Neural cell (in vitro differentiated cells): ENCODE measurements around the gene FGF14. TPM values are rescaled to one million over a fixed set of nuclear protein-coding genes. Genes with fewer than 3 reads are reported as not detected.

Experiments used
- H2AFZ ChIP-seq: fragments of 200-600, 300-800 bp; sonication (generic), shearing (Covaris generic); 2 replicates; pipeline ENCODE4 v1.6.0; 2014; ENCODE audit warnings: low read depth, mild to moderate bottlenecking, antibody characterized with exemption, low read length, moderate library complexity
- H3F3A ChIP-seq: fragments of 200-600 bp; shearing (Covaris generic); 2 replicates; pipeline ENCODE4 v1.6.1; 2016; ENCODE audit warnings: mild to moderate bottlenecking, moderate library complexity, mixed read lengths, antibody characterized with exemption, low read length; ENCODE audit not compliant: insufficient read depth, poor library complexity, severe bottlenecking
- H3K27ac ChIP-seq: fragments of 200-600, 300-800 bp; sonication (generic), shearing (Covaris generic); 2 replicates; pipeline ENCODE4 v1.5.1; 2014; ENCODE audit warnings: mild to moderate bottlenecking, low read length, moderate library complexity
- H3K27me3 ChIP-seq: fragments of 300-800, 200-600 bp; sonication (generic), shearing (Covaris generic); 2 replicates; pipeline ENCODE4 v1.6.0; 2014; ENCODE audit warnings: mild to moderate bottlenecking, low read depth, low read length, moderate library complexity; ENCODE audit not compliant: insufficient read depth
- H3K36me3 ChIP-seq: fragments of 300-800, 200-600 bp; sonication (generic), shearing (Covaris generic); 2 replicates; pipeline ENCODE4 v1.5.1; 2014; ENCODE audit warnings: mild to moderate bottlenecking, antibody characterized with exemption, low read length, moderate library complexity; ENCODE audit not compliant: insufficient read depth
- H3K4me2 ChIP-seq: fragments of 300-800, 200-600 bp; sonication (generic), shearing (Covaris generic); 2 replicates; pipeline ENCODE4 v1.6.0; 2014; ENCODE audit warnings: mild to moderate bottlenecking, low read length
- H3K4me3 ChIP-seq: fragments of 300-800, 200-600 bp; sonication (generic), shearing (Covaris generic); 2 replicates; pipeline ENCODE4 v1.5.1; 2014; ENCODE audit warnings: mild to moderate bottlenecking, low read length, moderate library complexity
- H3K79me2 ChIP-seq: fragments of 200-600 bp; shearing (Covaris generic); replicated peaks from 2 replicates; pipeline ENCODE4 v1.6.0; 2014; ENCODE audit warnings: mild to moderate bottlenecking, low read length, moderate library complexity; ENCODE audit not compliant: insufficient read depth
- H3K9ac ChIP-seq: fragments of 300-800, 200-600 bp; sonication (generic), shearing (Covaris generic); 2 replicates; pipeline ENCODE4 v1.6.1; 2016; ENCODE audit warnings: mild to moderate bottlenecking, low read length, mixed read lengths
- H3K9me2 ChIP-seq: fragments of 200-600 bp; shearing (Covaris generic); 2 replicates; pipeline ENCODE4 v1.6.1; 2016; ENCODE audit warnings: mild to moderate bottlenecking, low read length, mixed read lengths; ENCODE audit not compliant: insufficient read depth
- H3K9me3 ChIP-seq: fragments of 200-600, 300-800 bp; sonication (generic), shearing (Covaris generic); 2 replicates; pipeline ENCODE4 v1.6.1; 2016; ENCODE audit warnings: mild to moderate bottlenecking, mixed run types, low read length, moderate library complexity, mixed read lengths
- H4K20me1 ChIP-seq: fragments of 200-600 bp; shearing (Covaris generic); 2 replicates; pipeline ENCODE4 v1.6.1; 2016; ENCODE audit warnings: mild to moderate bottlenecking, mixed run types; ENCODE audit not compliant: insufficient read depth
- EP300 ChIP-seq: fragments of 450-650 bp; conservative IDR thresholded peaks from 2 replicates; pipeline ENCODE4 v1.6.1; 2014; ENCODE audit warnings: antibody characterized with exemption, mild to moderate bottlenecking, moderate library complexity; ENCODE audit not compliant: poor library complexity, severe bottlenecking
- EZH2 ChIP-seq: fragments of 200-600, 300-800 bp; shearing (Covaris generic), sonication (generic); IDR thresholded peaks from 2 replicates; pipeline ENCODE4 v1.6.1; 2014; ENCODE audit warnings: antibody characterized with exemption, low read length, borderline replicate concordance, mild to moderate bottlenecking; ENCODE audit not compliant: insufficient read depth, poor library complexity, severe bottlenecking
- MXI1 ChIP-seq: fragments of 450-650 bp; conservative IDR thresholded peaks from 2 replicates; pipeline ENCODE4 v1.6.1; 2014; ENCODE audit warnings: antibody characterized with exemption, mild to moderate bottlenecking; ENCODE audit not compliant: poor library complexity, severe bottlenecking
- POLR2AphosphoS5 ChIP-seq: IDR thresholded peaks from 2 replicates; pipeline ENCODE4 v1.6.1; 2012
- RAD21 ChIP-seq: fragments of 450-650 bp; conservative IDR thresholded peaks from 2 replicates; pipeline ENCODE4 v1.6.1; 2014; ENCODE audit warnings: antibody characterized with exemption, mild to moderate bottlenecking, moderate library complexity
- SMC3 ChIP-seq: fragments of 450-650 bp; conservative IDR thresholded peaks from 2 replicates; pipeline ENCODE4 v1.6.1; 2014; ENCODE audit warnings: antibody characterized with exemption, mild to moderate bottlenecking, moderate library complexity; ENCODE audit not compliant: poor library complexity
- TAF1 ChIP-seq: IDR thresholded peaks from 2 replicates; pipeline ENCODE4 v1.6.1; 2012; ENCODE audit warnings: low read depth
- polyA plus RNA-seq: library from polyadenylated mRNA; depleted of rRNA; stranded (reverse); fragments of >200 nt; gene quantifications from 2 replicates; pipeline ENCODE4 v1.2.3, GENCODE V29; 2014
- TF ChIP-seq, protein P1 (sequence below): IDR thresholded peaks from 2 replicates; pipeline ENCODE4 v1.6.1; 2012; ENCODE audit warnings: borderline replicate concordance
- TF ChIP-seq, protein P2 (sequence below): fragments of 450-650 bp; IDR thresholded peaks from 2 replicates; pipeline ENCODE4 v1.5.1; 2014; ENCODE audit warnings: antibody characterized with exemption, mild to moderate bottlenecking, moderate library complexity; ENCODE audit not compliant: poor library complexity, severe bottlenecking

FGF14 gene
- polyA plus RNA-seq, 1 donor from 2014 or later = 36.4 TPM

DNA sequence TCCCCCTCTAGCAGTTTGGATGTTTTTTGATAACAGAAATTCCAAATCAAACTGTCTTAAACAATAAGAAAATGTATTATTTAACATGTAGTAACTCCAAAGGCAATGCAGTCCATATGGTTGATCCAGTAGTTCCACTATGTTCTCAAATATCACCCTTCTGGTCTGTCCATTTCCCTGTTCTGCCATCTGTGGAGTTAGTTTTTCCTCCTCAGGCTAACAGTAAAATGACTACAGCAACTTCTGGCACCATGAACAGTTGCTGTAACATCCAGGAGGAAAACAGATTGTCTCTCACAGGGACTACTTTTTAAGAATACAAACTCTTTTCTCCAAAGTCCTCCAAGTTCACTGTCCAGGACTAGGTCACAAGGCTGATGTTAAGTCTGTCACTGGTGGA lies 455.4 kb downstream of the FGF14 start:
- H3K79me2 ChIP-seq = no peaks in the 10 kb centered on the region
- no peaks in the 10 kb centered on the region for H4K20me1 ChIP-seq
- TF ChIP-seq, protein P1, sequence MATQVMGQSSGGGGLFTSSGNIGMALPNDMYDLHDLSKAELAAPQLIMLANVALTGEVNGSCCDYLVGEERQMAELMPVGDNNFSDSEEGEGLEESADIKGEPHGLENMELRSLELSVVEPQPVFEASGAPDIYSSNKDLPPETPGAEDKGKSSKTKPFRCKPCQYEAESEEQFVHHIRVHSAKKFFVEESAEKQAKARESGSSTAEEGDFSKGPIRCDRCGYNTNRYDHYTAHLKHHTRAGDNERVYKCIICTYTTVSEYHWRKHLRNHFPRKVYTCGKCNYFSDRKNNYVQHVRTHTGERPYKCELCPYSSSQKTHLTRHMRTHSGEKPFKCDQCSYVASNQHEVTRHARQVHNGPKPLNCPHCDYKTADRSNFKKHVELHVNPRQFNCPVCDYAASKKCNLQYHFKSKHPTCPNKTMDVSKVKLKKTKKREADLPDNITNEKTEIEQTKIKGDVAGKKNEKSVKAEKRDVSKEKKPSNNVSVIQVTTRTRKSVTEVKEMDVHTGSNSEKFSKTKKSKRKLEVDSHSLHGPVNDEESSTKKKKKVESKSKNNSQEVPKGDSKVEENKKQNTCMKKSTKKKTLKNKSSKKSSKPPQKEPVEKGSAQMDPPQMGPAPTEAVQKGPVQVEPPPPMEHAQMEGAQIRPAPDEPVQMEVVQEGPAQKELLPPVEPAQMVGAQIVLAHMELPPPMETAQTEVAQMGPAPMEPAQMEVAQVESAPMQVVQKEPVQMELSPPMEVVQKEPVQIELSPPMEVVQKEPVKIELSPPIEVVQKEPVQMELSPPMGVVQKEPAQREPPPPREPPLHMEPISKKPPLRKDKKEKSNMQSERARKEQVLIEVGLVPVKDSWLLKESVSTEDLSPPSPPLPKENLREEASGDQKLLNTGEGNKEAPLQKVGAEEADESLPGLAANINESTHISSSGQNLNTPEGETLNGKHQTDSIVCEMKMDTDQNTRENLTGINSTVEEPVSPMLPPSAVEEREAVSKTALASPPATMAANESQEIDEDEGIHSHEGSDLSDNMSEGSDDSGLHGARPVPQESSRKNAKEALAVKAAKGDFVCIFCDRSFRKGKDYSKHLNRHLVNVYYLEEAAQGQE = no peak
- no peak for TF ChIP-seq EP300
- no peak for TF ChIP-seq MXI1
- TF ChIP-seq EZH2 = no peak
- TF ChIP-seq TAF1 = no peak
- no peak for TF ChIP-seq RAD21
- TF ChIP-seq POLR2AphosphoS5 = no peak
- no peak for TF ChIP-seq SMC3
- TF ChIP-seq, protein P2, sequence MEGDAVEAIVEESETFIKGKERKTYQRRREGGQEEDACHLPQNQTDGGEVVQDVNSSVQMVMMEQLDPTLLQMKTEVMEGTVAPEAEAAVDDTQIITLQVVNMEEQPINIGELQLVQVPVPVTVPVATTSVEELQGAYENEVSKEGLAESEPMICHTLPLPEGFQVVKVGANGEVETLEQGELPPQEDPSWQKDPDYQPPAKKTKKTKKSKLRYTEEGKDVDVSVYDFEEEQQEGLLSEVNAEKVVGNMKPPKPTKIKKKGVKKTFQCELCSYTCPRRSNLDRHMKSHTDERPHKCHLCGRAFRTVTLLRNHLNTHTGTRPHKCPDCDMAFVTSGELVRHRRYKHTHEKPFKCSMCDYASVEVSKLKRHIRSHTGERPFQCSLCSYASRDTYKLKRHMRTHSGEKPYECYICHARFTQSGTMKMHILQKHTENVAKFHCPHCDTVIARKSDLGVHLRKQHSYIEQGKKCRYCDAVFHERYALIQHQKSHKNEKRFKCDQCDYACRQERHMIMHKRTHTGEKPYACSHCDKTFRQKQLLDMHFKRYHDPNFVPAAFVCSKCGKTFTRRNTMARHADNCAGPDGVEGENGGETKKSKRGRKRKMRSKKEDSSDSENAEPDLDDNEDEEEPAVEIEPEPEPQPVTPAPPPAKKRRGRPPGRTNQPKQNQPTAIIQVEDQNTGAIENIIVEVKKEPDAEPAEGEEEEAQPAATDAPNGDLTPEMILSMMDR = no peak
- no peak overlapping the region for H3K4me2 ChIP-seq
- H3K9me2 ChIP-seq = no peaks in the 10 kb centered on the region
- no peak overlapping the region for H3K9ac ChIP-seq
- H3K27ac ChIP-seq = no peak overlapping the region
- no peak overlapping the region for H2AFZ ChIP-seq
- no peaks in the 10 kb centered on the region for H3K9me3 ChIP-seq
- H3K36me3 ChIP-seq = no peaks in the 10 kb centered on the region
- H3K27me3 ChIP-seq = no peaks in the 10 kb centered on the region
- H3K4me3 ChIP-seq = no peak overlapping the region
- no peaks in the 10 kb centered on the region for H3F3A ChIP-seq

DNA sequence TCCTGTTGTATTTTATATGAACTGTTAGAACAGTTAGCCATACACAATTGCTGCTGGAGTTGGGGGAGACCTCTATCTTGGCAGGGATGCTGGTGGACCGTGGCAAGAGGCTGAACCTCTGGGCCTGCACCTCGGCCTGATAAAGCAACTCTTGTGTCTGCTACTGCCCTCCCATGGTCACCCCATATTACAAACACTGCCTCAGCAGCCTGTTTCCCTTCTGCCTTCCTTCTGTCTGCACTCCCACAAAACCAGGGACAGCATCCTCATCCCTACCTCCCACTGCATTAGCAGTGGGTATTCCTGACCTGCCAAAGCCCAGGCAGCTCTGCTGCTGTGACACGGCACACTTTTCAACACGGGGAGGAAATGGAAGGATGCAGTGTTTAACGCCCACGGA lies 456.4 kb downstream of the FGF14 start:
- no peak overlapping the region for H3K4me2 ChIP-seq

More for the DNA sequence above, 456.4 kb downstream of the FGF14 start:
- Histone ChIP-seq H3F3A (no peaks in the 10 kb centered on the region), H3K9me2 (no peaks in the 10 kb centered on the region), H3K36me3 (no peaks in the 10 kb centered on the region), H3K79me2 (no peaks in the 10 kb centered on the region), H2AFZ (no peak overlapping the region), H3K27ac (no peak overlapping the region), H3K9ac (no peak overlapping the region), H3K9me3 (no peaks in the 10 kb centered on the region), H3K4me3 (no peak overlapping the region), H3K27me3 (no peaks in the 10 kb centered on the region), H4K20me1 (no peaks in the 10 kb centered on the region)
- no peak for TF ChIP-seq EP300
- TF ChIP-seq POLR2AphosphoS5 = no peak
- no peak for TF ChIP-seq MXI1
- TF ChIP-seq RAD21 = no peak
- TF ChIP-seq TAF1 = no peak
- no peak for TF ChIP-seq EZH2
- no peak for TF ChIP-seq SMC3
- TF ChIP-seq, protein P1 = no peak
- TF ChIP-seq, protein P2 = no peak
